PC-9 (cell line): ENCODE data around the gene LAPTM5. TPM values are rescaled to one million over a fixed set of nuclear protein-coding genes. Genes with fewer than 3 reads are reported as not detected.

Experiments
- BruUV-seq: library from RNA; stranded (reverse); fragments of 400-500 nt; replicated peaks from 2 replicates; lab custom pipeline; 2021; lab: Mats Ljungman, UMichigan
- CTCF ChIA-PET: fragments of 300-600 bp; sonication (Branson Sonifier 250); formaldehyde crosslinking; loops from one replicate; lab custom pipeline; 2022; ENCODE audit warnings: antibody characterized with exemption; lab: Charles Lee
- POLR2A ChIA-PET: fragments of 300-600 bp; sonication (Branson Sonifier 250); formaldehyde crosslinking; loops from one replicate; lab custom pipeline; 2022; ENCODE audit warnings: antibody characterized with exemption; ENCODE audit not compliant: unreplicated experiment; lab: Charles Lee
- DNase-seq, 2 experiments: peaks; one replicate each; pipeline versions ENCODE4 v3.0.0 to v3.0.0-alpha.2; 2015 to 2022; ENCODE audit warnings: mixed read lengths in 1 of 2
- H2AFZ ChIP-seq: fragments of 200-600 bp; sonication (generic); 2 replicates; pipeline ENCODE4 v1.8.1; 2017; ENCODE audit warnings: antibody characterized with exemption
- H3F3A ChIP-seq: fragments of 200-600 bp; sonication (generic); 2 replicates; pipeline ENCODE4 v1.8.1; 2017; ENCODE audit warnings: antibody characterized with exemption, mild to moderate bottlenecking, low read depth; ENCODE audit not compliant: insufficient read depth
- H3K27ac ChIP-seq: fragments of 200-600 bp; sonication (generic); 2 replicates; pipeline ENCODE4 v1.6.1; 2016; ENCODE audit warnings: mixed run types
- H3K27me3 ChIP-seq: fragments of 200-600 bp; sonication (generic); 2 replicates; pipeline ENCODE4 v1.6.1; 2016; ENCODE audit warnings: low read depth, mixed run types; ENCODE audit not compliant: insufficient read depth
- H3K36me3 ChIP-seq: fragments of 200-600 bp; sonication (generic); 2 replicates; pipeline ENCODE4 v1.6.1; 2016; ENCODE audit warnings: low read depth, mixed run types
- H3K4me1 ChIP-seq: fragments of 200-600 bp; sonication (generic); replicated peaks from 2 replicates; pipeline ENCODE4 v1.6.1; 2016; ENCODE audit warnings: mixed run types; ENCODE audit not compliant: insufficient read depth
- H3K4me2 ChIP-seq: fragments of 200-600 bp; sonication (generic); 2 replicates; pipeline ENCODE4 v1.6.1; 2017; ENCODE audit warnings: mixed run types
- H3K4me3 ChIP-seq: fragments of 200-600 bp; sonication (generic); 2 replicates; pipeline ENCODE4 v1.6.1; 2016; ENCODE audit warnings: mixed run types
- H3K79me2 ChIP-seq: fragments of 200-600 bp; sonication (generic); 2 replicates; pipeline ENCODE4 v1.6.1; 2017; ENCODE audit warnings: low read depth, mixed run types
- H3K9me2 ChIP-seq: fragments of 200-600 bp; sonication (generic); 2 replicates; pipeline ENCODE4 v1.8.1; 2017; ENCODE audit warnings: mild to moderate bottlenecking; ENCODE audit not compliant: insufficient read depth
- H3K9me3 ChIP-seq: fragments of 200-600 bp; sonication (generic); 2 replicates; pipeline ENCODE4 v1.8.1; 2016; ENCODE audit warnings: low read depth; ENCODE audit not compliant: insufficient read depth
- H4K20me1 ChIP-seq: fragments of 200-600 bp; sonication (generic); 2 replicates; pipeline ENCODE4 v1.8.1; 2017; ENCODE audit not compliant: insufficient read depth
- CTCF ChIP-seq: fragments of 200-600 bp; sonication (generic); conservative IDR thresholded peaks from 2 replicates; pipeline ENCODE4 v1.6.1; 2017; ENCODE audit warnings: mixed run types, antibody characterized with exemption, mild to moderate bottlenecking, moderate library complexity
- EZH2 ChIP-seq: fragments of 200-600 bp; sonication (generic); IDR thresholded peaks from 2 replicates; pipeline ENCODE4 v1.8.0; 2017; ENCODE audit warnings: antibody characterized with exemption, low read depth
- intact Hi-C: fragments of 100-400 bp; cut with micrococcal nuclease; formaldehyde crosslinking; loops from one replicate; pipeline ENCODE4 v1.10.0; 2022; ENCODE audit not compliant: unreplicated experiment
- total RNA-seq: library from RNA; stranded (reverse); gene quantifications from 2 replicates; pipeline ENCODE4 v1.2.3, GENCODE V29; 2021

LAPTM5 gene
- total RNA-seq, 1 experiment from 2014 or later, result 5.0 TPM

DNA sequence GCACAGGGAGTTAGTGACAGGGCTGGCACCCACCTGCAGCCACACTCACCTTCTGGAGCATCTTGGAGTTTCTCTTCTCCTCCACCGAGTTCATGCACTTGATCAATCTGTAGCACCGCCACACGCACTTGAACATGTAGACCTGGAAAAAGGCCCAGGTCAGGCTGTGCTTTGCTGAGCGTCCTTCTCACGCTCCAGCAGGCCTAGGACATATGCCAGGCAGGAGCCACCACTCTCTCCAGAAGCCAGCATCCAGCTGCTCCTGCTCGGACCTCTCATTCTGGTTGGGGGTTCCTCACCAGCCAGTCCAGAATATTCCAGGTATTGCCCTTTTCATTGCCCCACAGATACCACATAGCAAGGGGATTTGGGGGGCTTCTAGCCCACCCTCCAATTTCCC lies 22.4 kb downstream of the LAPTM5 start:
- intact Hi-C loops, result no loop called here
- H3K4me1 ChIP-seq, result no peaks in the 10 kb centered on the region
- BruUV-seq, result no TSS peak
- ChIA-PET CTCF (no interaction called here), POLR2A (no interaction called here)
- no peak overlapping the region for H2AFZ ChIP-seq
- no peak overlapping the region for H3K4me3 ChIP-seq
- H3F3A ChIP-seq, result no peaks in the 10 kb centered on the region
- H3K9me2 ChIP-seq, result no peaks in the 10 kb centered on the region
- no peak overlapping the region for H3K4me2 ChIP-seq
- no peaks in the 10 kb centered on the region for H3K36me3 ChIP-seq
- H4K20me1 ChIP-seq, result no peaks in the 10 kb centered on the region
- TF ChIP-seq EZH2, result no peak
- TF ChIP-seq CTCF, result no peak
- no peaks in the 10 kb centered on the region for H3K9me3 ChIP-seq
- no peak overlapping the region for H3K27ac ChIP-seq
- no peak for DNase-seq
- no peaks in the 10 kb centered on the region for H3K79me2 ChIP-seq
- no peaks in the 10 kb centered on the region for H3K27me3 ChIP-seq

DNA sequence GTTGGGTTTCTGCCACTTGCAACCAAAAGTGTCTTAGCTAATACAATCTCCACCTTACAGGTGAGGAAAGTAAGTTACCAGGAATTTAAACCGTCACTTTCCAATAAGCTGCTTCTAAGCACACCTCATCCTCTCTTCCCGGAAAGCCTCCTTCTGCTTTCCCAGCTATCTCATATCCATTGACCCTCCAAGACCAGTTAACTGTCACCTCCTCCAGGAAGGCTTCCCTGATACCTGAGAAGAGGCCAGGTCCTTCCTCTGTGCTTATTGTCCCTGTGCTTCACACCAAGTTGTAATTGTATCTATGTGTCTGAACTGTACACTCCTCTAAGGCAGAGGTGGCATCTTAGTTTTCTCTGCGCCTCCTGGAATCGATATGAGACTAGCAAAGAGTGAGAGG lies 23.0 kb downstream of the LAPTM5 start:
- H3F3A ChIP-seq, result no peaks in the 10 kb centered on the region
- H3K27ac ChIP-seq, result no peak overlapping the region
- H3K9me2 ChIP-seq, result no peaks in the 10 kb centered on the region
- H4K20me1 ChIP-seq, result no peaks in the 10 kb centered on the region
- H3K4me2 ChIP-seq, result no peak overlapping the region
- no peak overlapping the region for H3K4me3 ChIP-seq
- DNase-seq, result no peak
- CTCF ChIA-PET, result no interaction called here
- no peaks in the 10 kb centered on the region for H3K36me3 ChIP-seq
- no peak overlapping the region for H2AFZ ChIP-seq
- no peaks in the 10 kb centered on the region for H3K27me3 ChIP-seq
- no peaks in the 10 kb centered on the region for H3K9me3 ChIP-seq
- intact Hi-C loops, result no loop called here
- POLR2A ChIA-PET, result no interaction called here
- H3K4me1 ChIP-seq, result no peaks in the 10 kb centered on the region
- no peaks in the 10 kb centered on the region for H3K79me2 ChIP-seq
- BruUV-seq, result no TSS peak
- TF ChIP-seq CTCF, result no peak
- no peak for TF ChIP-seq EZH2

GRCh38 chr1:30734106-30734505 lies 23.5 kb downstream of the LAPTM5 start:
- intact Hi-C loops, result no loop called here
- TF ChIP-seq EZH2, result no peak
- TF ChIP-seq CTCF, result no peak
- no peaks in the 10 kb centered on the region for H3K9me3 ChIP-seq
- H3K4me2 ChIP-seq, result no peak overlapping the region
- no peaks in the 10 kb centered on the region for H3K36me3 ChIP-seq
- H3K27ac ChIP-seq, result no peak overlapping the region
- H3K27me3 ChIP-seq, result no peaks in the 10 kb centered on the region
- H3K9me2 ChIP-seq, result no peaks in the 10 kb centered on the region
- ChIA-PET POLR2A (no interaction called here), CTCF (no interaction called here)
- no peaks in the 10 kb centered on the region for H3F3A ChIP-seq
- no TSS peak for BruUV-seq
- no peak overlapping the region for H2AFZ ChIP-seq
- no peaks in the 10 kb centered on the region for H4K20me1 ChIP-seq
- no peak for DNase-seq
- no peak overlapping the region for H3K4me3 ChIP-seq
- no peaks in the 10 kb centered on the region for H3K4me1 ChIP-seq
- H3K79me2 ChIP-seq, result no peaks in the 10 kb centered on the region
